Endothelial cell of umbilical vein (primary cell): Measurements from ENCODE around the gene IGF2BP2. TPM values are rescaled to one million over a fixed set of nuclear protein-coding genes. Genes with fewer than 3 reads are reported as not detected.

ENCODE experiments used
- Bru-seq: library from RNA; stranded (reverse); fragments of 400-500 nt; gene quantifications from one replicate; lab custom pipeline; 2021; lab: Mats Ljungman, UMichigan
- BruChase-seq, 2 experiments: library from RNA; stranded (reverse); fragments of 400-500 nt; gene quantifications; one replicate each; lab custom pipeline; 2021; lab: Mats Ljungman, UMichigan
- BruUV-seq: library from RNA; stranded (reverse); fragments of 400-500 nt; replicated peaks from 2 replicates; lab custom pipeline; 2021; lab: Mats Ljungman, UMichigan
- CTCF ChIA-PET: fragments of 300-600, 350-600 bp; sonication (Branson Sonifier 250); formaldehyde crosslinking; loops from one replicate; lab custom pipeline; 2021; ENCODE audit warnings: antibody characterized with exemption, inconsistent platforms; lab: Charles Lee
- POLR2A ChIA-PET: fragments of 300-600, 350-600 bp; sonication (Branson Sonifier 250); formaldehyde crosslinking; loops from one replicate; lab custom pipeline; 2021; ENCODE audit warnings: antibody characterized with exemption, inconsistent platforms; lab: Charles Lee
- DNase-seq: peaks from one replicate; pipeline ENCODE4 v3.0.0-alpha.2; 2011; ENCODE audit warnings: low read depth, low spot score
- FAIRE-seq: peaks from 2 replicates; lab custom pipeline; 2011; peaks lifted over from hg19 to GRCh38; lab: Jason Lieb, UNC
- H2AFZ ChIP-seq: 2 replicates; pipeline ENCODE4 v1.6.0; 2012; ENCODE audit warnings: low read depth, low read length, control low read depth, inconsistent platforms
- H3K27ac ChIP-seq: 2 replicates; pipeline ENCODE4 v1.5.1; 2011; ENCODE audit warnings: low read depth, mild to moderate bottlenecking, control low read depth, low read length, moderate library complexity; ENCODE audit not compliant: insufficient read depth
- H3K27me3 ChIP-seq, 2 experiments: 2 replicates each; pipeline versions ENCODE4 v1.6.0 to v1.6.1; 2011; ENCODE audit warnings: low read length in 2 of 2, mixed read lengths in 1 of 2; ENCODE audit not compliant: control insufficient read depth in 2 of 2, insufficient read depth in 2 of 2
- H3K36me3 ChIP-seq, 2 experiments: 2 replicates in 1 of 2; 3 replicates in 1 of 2; pipeline ENCODE4 v1.5.1; 2011; ENCODE audit warnings: low read length in 2 of 2, mild to moderate bottlenecking in 1 of 2, moderate library complexity in 1 of 2; ENCODE audit not compliant: control insufficient read depth in 2 of 2, insufficient read depth in 2 of 2; ENCODE audit errors: extremely low read depth in 1 of 2
- H3K4me1 ChIP-seq: 3 replicates; pipeline ENCODE4 v1.5.1; 2011; ENCODE audit warnings: mild to moderate bottlenecking, low read length; ENCODE audit not compliant: control insufficient read depth, insufficient read depth; ENCODE audit errors: extremely low read depth
- H3K4me2 ChIP-seq: 2 replicates; pipeline ENCODE4 v1.6.1; 2011; ENCODE audit warnings: low read length, control low read depth, mixed read lengths; ENCODE audit not compliant: insufficient read depth
- H3K4me3 ChIP-seq, 3 experiments: fragments of 200-600 bp in 1 of 3; sonication (generic), shearing (Covaris generic) in 1 of 3; replicated peaks in 1 of 3; 2 replicates each; pipeline ENCODE4 v1.5.1; 2011 to 2016; ENCODE audit warnings: control low read depth in 3 of 3, low read length in 3 of 3, mild to moderate bottlenecking in 2 of 3, inconsistent platforms in 1 of 3, low read depth in 1 of 3, moderate library complexity in 1 of 3; ENCODE audit not compliant: insufficient read depth in 1 of 3
- H3K79me2 ChIP-seq: 2 replicates; pipeline ENCODE4 v1.6.0; 2012; ENCODE audit warnings: low read length, inconsistent platforms; ENCODE audit not compliant: control insufficient read depth, insufficient read depth
- H3K9ac ChIP-seq: replicated peaks from 2 replicates; pipeline ENCODE3; 2011; ENCODE audit warnings: low read length, control low read depth; ENCODE audit not compliant: insufficient read depth; ENCODE audit errors: extremely low read depth
- H3K9me1 ChIP-seq: replicated peaks from 3 replicates; pipeline ENCODE4 v1.6.0; 2011; ENCODE audit warnings: mild to moderate bottlenecking, low read length; ENCODE audit not compliant: control insufficient read depth, insufficient read depth; ENCODE audit errors: extremely low read depth
- H3K9me3 ChIP-seq: replicated peaks from 2 replicates; pipeline ENCODE4 v1.5.1; 2012; ENCODE audit warnings: low read length, inconsistent platforms; ENCODE audit not compliant: control insufficient read depth, insufficient read depth
- H4K20me1 ChIP-seq: replicated peaks from 2 replicates; pipeline ENCODE3; 2011; ENCODE audit warnings: mild to moderate bottlenecking, low read length; ENCODE audit not compliant: control insufficient read depth, insufficient read depth; ENCODE audit errors: extremely low read depth
- POLR2A ChIP-seq: IDR thresholded peaks from 2 replicates; pipeline ENCODE4 v1.6.1; 2012; ENCODE audit warnings: low read depth, mild to moderate bottlenecking, control low read depth, low read length
- POLR2AphosphoS5 ChIP-seq: IDR thresholded peaks from 2 replicates; pipeline ENCODE4 v1.6.1; 2012; ENCODE audit warnings: low read depth, mild to moderate bottlenecking, control low read depth, low read length, moderate library complexity; ENCODE audit not compliant: insufficient read depth
- dilution Hi-C: fragments of 300-500 bp; cut with MboI; formaldehyde crosslinking; loops from one replicate; pipeline ENCODE4 v1.15.0; 2019; ENCODE audit warnings: low sequenced_read_pairs; ENCODE audit not compliant: extremely low pct_ligation_motif_present
- intact Hi-C: fragments of 100-400 bp; cut with micrococcal nuclease; formaldehyde crosslinking; loops from one replicate; pipeline ENCODE4 v1.10.0; 2022
- long read RNA-seq: library from polyadenylated mRNA; stranded (forward); transcript quantifications from one replicate; pipeline ENCODE4 v2.0.0, GENCODE V29; 2021
- polyA minus RNA-seq, 3 experiments: library from RNA; depleted of rRNA, polyadenylated mRNA; stranded (reverse); fragments of >200 nt; gene quantifications; 1 replicate in 1 of 3; 2 replicates in 2 of 3; pipeline ENCODE4 v1.2.3, GENCODE V29; 2011
- polyA plus RNA-seq, 4 experiments: library from polyadenylated mRNA; depleted of rRNA in 3 of 4; stranded (reverse) in 3 of 4; unstranded in 1 of 4; fragments of >200 nt; gene quantifications; 2 replicates each; pipeline versions ENCODE4 v1.2.1 to v1.2.3, GENCODE V29; 2011 to 2012; ENCODE audit warnings: missing spikeins in 1 of 4
- total RNA-seq: library from RNA; stranded (reverse); gene quantifications from 2 replicates; pipeline ENCODE4 v1.2.3, GENCODE V29; 2021
- TF ChIP-seq, protein P1 (sequence below): IDR thresholded peaks from 2 replicates; pipeline ENCODE4 v1.6.1; 2011; ENCODE audit not compliant: insufficient read depth, insufficient read length
- TF ChIP-seq, protein P2 (sequence below), 2 donors: IDR thresholded peaks; 1 replicate in 1 of 2; 2 replicates in 1 of 2; pipeline ENCODE4 v1.5.1; 2011; ENCODE audit warnings: low read length in 2 of 2, mild to moderate bottlenecking in 2 of 2, moderate library complexity in 2 of 2, control low read depth in 1 of 2, inconsistent platforms in 1 of 2, low read depth in 1 of 2; ENCODE audit not compliant: insufficient read depth in 1 of 2; ENCODE audit errors: extremely low read depth in 1 of 2

The IGF2BP2 gene
- 122 and 130 TPM in 2 replicates for total RNA-seq
- 5.6 and 10.7 TPM in 2 replicates for polyA plus RNA-seq
- 9.5 and 13.7 TPM in 2 replicates for polyA plus RNA-seq (2011; cell fraction: cytosol; rRNA removed)
- polyA plus RNA-seq (2011; cell fraction: nucleus; rRNA removed), result 54.7 and 55.9 TPM in 2 replicates
- 54.0 and 70.9 TPM in 2 replicates for polyA plus RNA-seq (2012)
- polyA minus RNA-seq, result 21.9 and 36.3 TPM in 2 replicates
- polyA minus RNA-seq (2011; cell fraction: cytosol; rRNA and poly(A)+ RNA removed), result 0.31 TPM
- 114 and 115 TPM in 2 replicates for polyA minus RNA-seq (2011; cell fraction: nucleus; rRNA and poly(A)+ RNA removed)
- percentile 96 among the genes with signal in this experiment for Bru-seq, nascent RNA
- BruChase-seq, experiment 1, labeled RNA remaining after a 6-hour chase, result percentile 89 among the genes with signal in this experiment
- BruChase-seq, experiment 2, labeled RNA remaining after a 2-hour chase, result percentile 95 among the genes with signal in this experiment
- long read RNA-seq, transcript IGF2BP2-203 (15 exons, 1,711 nt), result minor isoform, 7 of 155 reads
- long read RNA-seq, transcript IGF2BP2-202 (16 exons, 3,688 nt), result major isoform, 44 of 155 reads
- long read RNA-seq, transcript IGF2BP2-201 (15 exons, 3,291 nt), result minor isoform, 20 of 155 reads
- long read RNA-seq, partial matches to known transcripts, result 27 of 155 reads
- long read RNA-seq, other reads (novel, unspliced or antisense), result 55 of 155 reads

DNA sequence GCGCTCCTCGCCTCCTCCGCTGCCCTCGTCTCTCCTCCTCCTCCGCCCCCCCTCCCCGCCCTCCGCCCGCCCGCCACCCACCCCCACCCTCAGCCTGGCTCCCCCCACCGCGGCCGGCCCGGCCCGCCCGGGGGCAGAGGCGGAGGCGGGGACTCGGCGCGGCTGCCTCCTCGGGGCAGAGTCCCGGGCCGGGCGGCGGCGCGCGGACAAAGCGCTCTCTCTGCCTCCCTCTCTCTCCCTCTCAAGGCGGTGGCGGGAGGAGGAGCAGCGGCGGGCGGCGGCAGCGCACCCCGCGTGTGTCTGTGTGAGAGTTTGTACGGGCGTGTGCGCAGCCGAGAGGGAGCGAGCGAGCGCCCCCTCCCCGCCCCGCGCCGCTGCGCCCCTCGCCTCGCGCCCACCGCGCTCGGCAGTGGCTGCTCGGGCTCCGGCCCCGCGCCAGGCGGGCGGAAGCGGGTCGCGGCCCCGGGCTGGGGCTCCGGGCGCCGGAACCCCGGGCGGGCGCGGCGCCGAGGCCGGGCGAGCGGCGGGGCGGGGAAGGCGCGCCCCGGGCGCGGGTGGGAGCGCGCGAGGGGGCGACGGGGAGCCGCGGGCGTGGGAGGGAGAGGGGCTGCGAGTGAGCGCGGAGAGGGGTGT lies at the start of gene IGF2BP2:
IGF2BP2 (minus strand) TSS at position 37 of the 633 bp plus-strand sequence. CDS start 82 bp downstream, outside the sequence.
- peak within 1 kb of the TSS; percentile 99 for H3K9ac ChIP-seq
- H3K9me1 ChIP-seq, result no peaks in the 10 kb centered on the region
- intact Hi-C loops, result loop anchor here (1.0 to 2.0 kb wide), 3 partner anchors 82 to 148 kb away; no protein-coding TSS in a partner anchor
- ChIA-PET POLR2A (no interaction called here), CTCF (interaction anchor here (1.0 to 5.5 kb wide), 6 partner anchors 56 to 165 kb away, joined by 5 to 51 read pairs (median 28); no protein-coding TSS in a partner anchor)
- H3K79me2 ChIP-seq, result peaks cover 62% of the 10 kb centered on the region
- peak within 1 kb of the TSS; percentile 87 to 100 (median 98) for H3K4me3 ChIP-seq
- H3K27me3 ChIP-seq, result no peaks in the 10 kb centered on the region
- peak within 1 kb of the TSS; percentile 85 for H2AFZ ChIP-seq
- peak; percentile 76 for FAIRE-seq
- peak within 1 kb of the TSS; percentile 44 for H3K4me2 ChIP-seq
- no peaks in the 10 kb centered on the region for H3K9me3 ChIP-seq
- dilution Hi-C loops, result no loop called here
- H3K27ac ChIP-seq, result peak within 1 kb of the TSS; percentile 84
- TF ChIP-seq, protein P1, sequence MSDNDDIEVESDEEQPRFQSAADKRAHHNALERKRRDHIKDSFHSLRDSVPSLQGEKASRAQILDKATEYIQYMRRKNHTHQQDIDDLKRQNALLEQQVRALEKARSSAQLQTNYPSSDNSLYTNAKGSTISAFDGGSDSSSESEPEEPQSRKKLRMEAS, result no peak
- TF ChIP-seq POLR2A, result peak; percentile 69
- peak; percentile 84 for TF ChIP-seq POLR2AphosphoS5
- TF ChIP-seq, protein P2, sequence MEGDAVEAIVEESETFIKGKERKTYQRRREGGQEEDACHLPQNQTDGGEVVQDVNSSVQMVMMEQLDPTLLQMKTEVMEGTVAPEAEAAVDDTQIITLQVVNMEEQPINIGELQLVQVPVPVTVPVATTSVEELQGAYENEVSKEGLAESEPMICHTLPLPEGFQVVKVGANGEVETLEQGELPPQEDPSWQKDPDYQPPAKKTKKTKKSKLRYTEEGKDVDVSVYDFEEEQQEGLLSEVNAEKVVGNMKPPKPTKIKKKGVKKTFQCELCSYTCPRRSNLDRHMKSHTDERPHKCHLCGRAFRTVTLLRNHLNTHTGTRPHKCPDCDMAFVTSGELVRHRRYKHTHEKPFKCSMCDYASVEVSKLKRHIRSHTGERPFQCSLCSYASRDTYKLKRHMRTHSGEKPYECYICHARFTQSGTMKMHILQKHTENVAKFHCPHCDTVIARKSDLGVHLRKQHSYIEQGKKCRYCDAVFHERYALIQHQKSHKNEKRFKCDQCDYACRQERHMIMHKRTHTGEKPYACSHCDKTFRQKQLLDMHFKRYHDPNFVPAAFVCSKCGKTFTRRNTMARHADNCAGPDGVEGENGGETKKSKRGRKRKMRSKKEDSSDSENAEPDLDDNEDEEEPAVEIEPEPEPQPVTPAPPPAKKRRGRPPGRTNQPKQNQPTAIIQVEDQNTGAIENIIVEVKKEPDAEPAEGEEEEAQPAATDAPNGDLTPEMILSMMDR (IDR thresholded peaks at IDR 0.05; ENCODE audit: extremely low read depth in 1 of 2, insufficient read depth in 1 of 2, low read depth in 1 of 2, low read length in 2 of 2), result peak in 1 of 2 donors; percentile 11
- peak; percentile 84 for DNase-seq
- H3K4me1 ChIP-seq, result peaks cover 28% of the 10 kb centered on the region
- BruUV-seq, result no TSS peak
- H3K36me3 ChIP-seq, result peaks cover 0 to 2% of the 10 kb centered on the region in 2 experiments
- peaks cover 3% of the 10 kb centered on the region for H4K20me1 ChIP-seq
